Peyer's patch (tissue), 4 donors: ENCODE results near the gene BMPR1B.

Source experiments
- CTCF ChIP-seq, 6 experiments: fragments of 450-650 bp in 4 of 6; fragments of 200-600 bp in 2 of 6; sonication (generic) in 1 of 6; IDR thresholded peaks; one replicate each; pipeline ENCODE4 v1.5.1; 2017 to 2019; ENCODE audit warnings: antibody characterized with exemption in 6 of 6, mild to moderate bottlenecking in 3 of 6, moderate library complexity in 1 of 6
- POLR2A ChIP-seq, 2 donors: fragments of 450-650 bp; IDR thresholded peaks; one replicate each; pipeline ENCODE4 v1.5.1; 2017; ENCODE audit warnings: antibody characterized with exemption in 2 of 2, mild to moderate bottlenecking in 2 of 2, moderate library complexity in 2 of 2

- no peak for TF ChIP-seq CTCF (IDR thresholded peaks at IDR 0.05)
- no peak for TF ChIP-seq POLR2A (IDR thresholded peaks at IDR 0.05)
Observed at GRCh38 chr4:94933799-94934198, 176.0 kb downstream of the BMPR1B start.
